ENCODE data around the gene MAGI1.

The MAGI1 gene

DNA sequence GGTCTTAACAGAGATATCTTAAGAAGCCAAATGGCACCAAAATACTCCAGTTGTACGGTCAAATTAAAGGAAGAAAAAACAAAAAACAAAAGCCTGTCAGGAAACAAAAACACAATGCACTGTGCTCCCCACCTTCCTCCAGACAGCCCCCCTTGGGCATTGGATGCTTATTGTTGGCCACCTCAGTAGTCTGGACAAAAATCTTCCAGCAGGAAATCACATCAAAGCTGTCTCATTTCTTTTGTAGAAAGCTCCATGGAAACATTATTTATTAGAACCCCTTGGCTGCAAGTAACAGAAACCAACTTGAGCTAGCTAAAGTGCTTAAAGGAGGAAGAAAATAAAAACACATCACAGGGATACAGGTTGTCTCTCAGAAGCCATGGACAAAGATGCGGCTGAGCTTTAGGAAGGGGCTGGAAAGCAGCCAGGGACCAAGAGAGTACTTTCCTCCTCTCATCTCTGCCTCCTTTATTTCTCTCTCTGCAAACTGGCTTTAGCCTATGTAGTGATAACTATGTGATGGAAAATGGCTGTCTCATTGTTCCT lies 699.5 kb downstream of the MAGI1 start:
- TF ChIP-seq CTCF (IDR thresholded peaks at IDR 0.05; ENCODE audit: insufficient read depth, missing control alignments) = no peak
- DNase-seq (ENCODE audit: insufficient read length, low spot score) (no peak), FAIRE-seq (no peak)

DNA sequence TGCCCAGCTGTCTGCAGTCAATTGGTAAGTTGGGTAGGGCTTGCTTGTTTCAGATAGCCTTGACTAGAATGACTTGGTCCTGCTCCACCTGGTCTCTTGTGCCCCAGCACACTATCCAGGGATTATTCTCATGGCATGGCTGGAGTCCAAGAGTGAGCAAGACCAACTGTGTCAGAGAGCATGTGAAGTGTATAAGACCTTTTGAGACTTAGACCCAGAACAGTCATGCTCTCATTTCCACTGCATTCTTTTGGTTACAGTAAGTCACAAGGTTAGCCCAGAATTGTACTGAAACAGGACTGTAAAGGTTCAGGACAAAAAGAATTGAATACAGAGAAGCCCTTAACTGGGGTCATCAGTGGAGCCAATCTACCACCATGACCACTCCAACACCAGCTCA lies 700.1 kb downstream of the MAGI1 start:
- no peak for TF ChIP-seq CTCF (IDR thresholded peaks at IDR 0.05; ENCODE audit: insufficient read depth, missing control alignments)
- no peak for DNase-seq (ENCODE audit: insufficient read length, low spot score)
- FAIRE-seq = no peak

GRCh38 chr3:65335587-65335986 lies 703.1 kb downstream of the MAGI1 start:
- no peak for FAIRE-seq
- no peak for TF ChIP-seq CTCF (IDR thresholded peaks at IDR 0.05; ENCODE audit: insufficient read depth, missing control alignments)
- DNase-seq (ENCODE audit: insufficient read length, low spot score) = no peak

DNA sequence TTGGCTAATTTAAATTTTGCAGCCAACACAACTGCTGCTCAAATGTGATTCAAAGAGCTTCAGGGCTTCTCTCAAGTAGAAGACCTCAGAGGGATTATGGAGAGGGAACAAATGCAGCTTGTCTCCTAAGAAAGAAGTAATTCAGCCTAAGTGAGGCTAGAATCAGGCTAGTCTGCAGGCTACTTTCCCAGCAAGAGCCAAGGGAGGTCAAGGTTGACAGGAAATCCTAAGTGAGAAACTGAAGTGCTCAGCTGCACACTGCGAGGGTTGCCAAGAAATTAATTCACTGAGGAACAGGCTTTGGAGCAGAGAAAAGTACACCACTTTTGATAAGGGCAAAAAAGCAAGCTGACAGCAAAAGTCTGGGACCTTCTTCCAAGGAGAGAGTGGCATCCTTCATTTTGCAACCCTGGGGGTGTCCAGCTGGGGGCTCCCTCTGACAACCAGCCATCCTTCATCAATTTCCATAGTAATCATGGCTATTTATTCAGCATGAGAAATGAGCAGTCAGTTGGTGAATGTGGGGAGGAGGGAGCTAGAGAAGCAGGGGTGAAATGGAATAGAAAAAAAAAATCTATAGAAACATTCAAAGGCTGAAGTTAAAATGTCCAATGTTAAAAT lies 704.6 kb downstream of the MAGI1 start:
- TF ChIP-seq CTCF (IDR thresholded peaks at IDR 0.05; ENCODE audit: insufficient read depth, missing control alignments) = no peak
- no peak for FAIRE-seq
- DNase-seq (ENCODE audit: insufficient read length, low spot score) = no peak

DNA sequence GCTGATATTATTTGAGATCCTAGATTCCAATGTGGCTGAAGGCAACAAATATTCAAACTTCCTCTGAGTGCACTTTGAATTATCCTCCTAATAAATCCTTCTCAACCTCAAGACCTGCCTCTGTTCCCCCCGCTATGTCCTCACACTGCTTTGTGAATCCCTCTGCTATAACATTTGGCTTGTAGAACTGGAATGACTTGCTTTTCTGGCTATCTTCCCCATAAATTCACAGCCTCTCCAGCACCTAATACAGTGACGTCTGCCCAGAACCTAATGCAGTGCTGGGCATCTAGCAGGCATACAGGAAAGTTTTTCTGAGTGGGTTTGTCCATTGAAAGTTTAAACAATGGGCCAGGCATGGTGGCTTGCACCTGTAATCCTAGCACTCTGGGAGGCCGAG lies 707.0 kb downstream of the MAGI1 start:
- TF ChIP-seq CTCF (IDR thresholded peaks at IDR 0.05; ENCODE audit: insufficient read depth, missing control alignments) = no peak
- DNase-seq (ENCODE audit: insufficient read length, low spot score) = no peak
- no peak for FAIRE-seq

DNA sequence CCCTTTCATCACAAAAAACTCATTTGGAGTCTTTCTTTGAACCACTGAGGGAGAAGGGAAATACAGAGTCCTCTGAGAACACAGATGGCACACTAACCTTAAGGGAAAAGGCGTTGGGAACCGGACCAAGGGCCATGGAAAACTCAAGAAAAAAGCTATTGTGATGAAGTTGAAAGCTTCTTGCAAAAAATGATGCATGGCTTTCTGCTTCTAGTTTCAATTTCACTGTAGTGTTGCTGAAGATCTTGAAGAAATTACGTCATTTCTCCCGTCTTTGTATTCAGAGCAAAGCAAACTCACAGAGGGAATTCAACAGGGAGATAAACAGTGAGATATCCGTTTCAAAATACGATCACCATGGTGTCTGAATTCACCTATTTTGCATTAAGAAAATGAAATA lies 708.6 kb downstream of the MAGI1 start:
- FAIRE-seq (no peak), DNase-seq (ENCODE audit: insufficient read length, low spot score) (no peak)
- no peak for TF ChIP-seq CTCF (IDR thresholded peaks at IDR 0.05; ENCODE audit: insufficient read depth, missing control alignments)

GRCh38 chr3:65328148-65328547 lies 710.6 kb downstream of the MAGI1 start:
- no peak for TF ChIP-seq CTCF (IDR thresholded peaks at IDR 0.05; ENCODE audit: insufficient read depth, missing control alignments)
- no peak for FAIRE-seq
- no peak for DNase-seq (ENCODE audit: insufficient read length, low spot score)

Measured in D721Med (cell line).